Measurements from ENCODE around the gene BLTP3A. TPM values are rescaled to one million over a fixed set of nuclear protein-coding genes. Genes with fewer than 3 reads are reported as not detected.
"Not testable (repeated sequence)": the region's sequence is repeated elsewhere in the genome, so short reads cannot be mapped to it uniquely, and the experiment has no call there.

BLTP3A gene
- total RNA-seq, 1 donor from 2014 or later: 11.1 TPM

GRCh38 chr6:34788111-34788510 lies 3.8 kb upstream of the BLTP3A start:
- intact Hi-C loops (cut with micrococcal nuclease): no loop called here

GRCh38 chr6:34791164-34791700 lies 651 bp upstream of the BLTP3A start:
- intact Hi-C loops (cut with micrococcal nuclease): loop anchor here (1.0 to 5.0 kb wide), 6 partner anchors 34 to 399 kb away; partner anchors contain the start of genes NUDT3, SNRPC and TCP11

DNA sequence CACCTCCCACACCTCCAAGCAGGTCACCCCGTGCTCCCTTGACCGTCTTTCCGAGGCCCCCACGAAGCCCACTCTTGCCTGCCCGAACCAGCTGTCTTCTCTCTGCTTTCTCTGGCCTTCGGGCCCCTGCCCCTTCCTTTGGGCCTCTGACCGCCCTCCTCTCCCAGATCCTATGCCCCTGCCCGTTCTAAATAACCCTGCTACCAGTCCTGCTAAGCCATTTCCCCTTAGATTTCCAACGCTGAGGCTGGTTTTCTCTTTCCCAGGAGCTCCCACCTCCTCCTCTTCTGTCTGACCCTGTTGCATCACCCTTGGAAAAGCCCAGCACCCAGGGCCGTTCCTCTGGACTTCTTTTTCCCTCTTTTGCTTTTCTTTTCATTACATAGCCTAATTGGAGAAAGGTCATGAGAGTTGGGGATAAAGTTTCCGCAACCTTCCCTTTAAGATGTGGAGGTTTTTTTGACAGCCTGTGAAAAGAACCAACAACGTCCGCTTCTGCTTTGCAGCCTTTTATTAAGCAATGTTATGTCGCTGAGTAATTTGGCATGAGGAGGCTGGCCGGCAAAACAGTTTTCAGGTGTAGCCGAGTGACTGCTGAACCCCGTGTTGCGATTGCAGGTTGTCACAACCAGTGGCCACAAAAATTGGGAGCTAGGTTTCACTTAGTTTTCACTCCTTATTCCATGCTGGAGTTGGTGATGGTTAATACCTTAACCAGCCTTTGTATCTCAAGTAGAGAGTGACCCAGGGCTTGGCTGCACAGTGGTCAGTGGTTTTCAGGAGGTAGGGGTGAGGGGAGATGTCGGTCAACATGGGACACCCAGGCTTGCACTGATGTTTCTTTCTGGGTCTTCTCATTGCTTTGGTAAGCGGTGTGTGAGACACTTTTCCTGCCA lies 970 bp downstream of the BLTP3A start:
- intact Hi-C loops (cut with micrococcal nuclease): loop anchor here (1.0 to 5.0 kb wide), 6 partner anchors 95 to 401 kb away; partner anchors contain the start of genes ILRUN, NUDT3, TAF11 and TCP11

DNA sequence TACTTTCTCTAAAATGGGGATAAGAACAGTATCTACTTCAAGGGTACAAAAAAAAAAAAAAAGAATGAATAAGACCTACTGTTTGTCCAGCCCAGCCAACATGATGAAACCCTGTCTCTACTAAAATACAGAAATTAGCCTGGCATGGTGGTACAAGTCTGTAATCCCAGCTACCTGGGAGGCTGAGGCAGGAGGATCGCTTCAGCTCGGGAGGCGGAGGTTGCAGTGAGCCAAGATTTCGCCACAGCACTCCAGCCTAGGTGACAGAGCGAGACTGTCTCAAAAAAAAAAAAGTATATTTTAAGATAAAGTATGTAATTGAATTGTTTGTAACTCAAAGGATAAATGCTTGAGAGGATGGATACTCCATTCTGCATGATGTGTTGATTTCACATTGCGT lies 2.0 kb downstream of the BLTP3A start:
- intact Hi-C loops (cut with micrococcal nuclease): loop anchor here (2.0 to 5.0 kb wide), 4 partner anchors 97 to 402 kb away; partner anchors contain the start of genes ILRUN, NUDT3 and TCP11

GRCh38 chr6:34795836-34796425 lies 4.0 kb downstream of the BLTP3A start:
- intact Hi-C loops (cut with micrococcal nuclease): no loop called here

DNA sequence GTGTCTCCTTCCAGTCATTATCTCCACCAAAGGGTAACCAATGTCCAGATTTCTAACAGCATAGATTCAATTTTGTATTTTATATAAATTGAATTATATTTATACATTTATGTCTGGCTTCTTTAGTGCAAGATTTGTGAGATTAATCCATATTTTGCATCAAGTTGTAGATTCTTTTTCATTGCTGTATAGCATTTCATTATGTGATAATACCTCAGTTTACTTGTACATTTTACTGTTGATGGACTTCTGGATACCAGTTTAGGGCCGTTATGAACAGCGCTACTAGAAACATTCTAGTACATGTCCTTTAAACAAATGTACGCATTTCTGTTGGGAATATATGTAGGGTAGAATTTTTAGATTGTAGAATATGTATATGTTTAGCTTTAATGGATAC lies 6.2 kb downstream of the BLTP3A start:
- intact Hi-C loops (cut with micrococcal nuclease): no loop called here

DNA sequence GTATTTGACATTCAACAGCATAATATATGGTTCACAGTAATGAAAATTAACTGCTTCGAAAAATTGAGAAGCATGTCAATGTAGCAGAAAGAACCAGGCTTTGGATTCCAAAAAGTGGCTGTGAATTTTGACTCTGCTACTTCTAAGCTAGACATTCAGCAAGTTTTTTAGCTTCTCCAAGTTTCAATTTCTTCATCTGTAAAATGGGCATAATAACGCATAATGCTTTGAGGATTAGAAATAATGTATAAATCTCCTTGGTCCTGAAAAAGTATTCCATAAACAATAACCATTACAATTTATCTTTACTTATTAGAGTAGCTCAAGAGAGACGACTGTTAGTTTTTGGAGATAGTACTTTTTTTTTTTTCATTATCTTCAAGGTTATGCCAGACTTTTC lies 7.7 kb downstream of the BLTP3A start:
- intact Hi-C loops (cut with micrococcal nuclease): no loop called here

- intact Hi-C loops (cut with micrococcal nuclease): no loop called here
These were observed 12.7 kb downstream of the BLTP3A start for GRCh38 chr6:34804543-34804942.

DNA sequence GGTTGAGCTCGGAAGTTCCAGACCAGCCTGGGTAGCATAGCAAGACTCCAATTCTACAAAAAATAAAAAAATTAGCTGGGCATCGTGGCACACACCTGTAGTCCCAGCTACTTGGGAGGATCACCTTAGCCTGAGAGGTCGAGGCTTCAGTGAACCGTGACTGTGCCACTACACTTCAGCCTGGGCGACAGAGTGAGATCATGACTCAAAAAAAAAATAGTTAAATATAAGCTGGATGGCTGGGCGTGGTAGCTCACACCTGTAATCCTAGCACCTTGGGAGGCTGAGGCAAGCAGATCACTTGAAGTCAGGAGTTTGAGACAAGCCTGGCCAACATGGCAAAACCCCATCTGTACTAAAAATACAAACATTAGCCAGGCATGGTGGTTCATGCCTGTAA lies 13.2 kb downstream of the BLTP3A start:
- intact Hi-C loops (cut with micrococcal nuclease): not testable (repeated sequence)

- intact Hi-C loops (cut with micrococcal nuclease): no loop called here
These were observed 15.0 kb downstream of the BLTP3A start for GRCh38 chr6:34806738-34807453.

DNA sequence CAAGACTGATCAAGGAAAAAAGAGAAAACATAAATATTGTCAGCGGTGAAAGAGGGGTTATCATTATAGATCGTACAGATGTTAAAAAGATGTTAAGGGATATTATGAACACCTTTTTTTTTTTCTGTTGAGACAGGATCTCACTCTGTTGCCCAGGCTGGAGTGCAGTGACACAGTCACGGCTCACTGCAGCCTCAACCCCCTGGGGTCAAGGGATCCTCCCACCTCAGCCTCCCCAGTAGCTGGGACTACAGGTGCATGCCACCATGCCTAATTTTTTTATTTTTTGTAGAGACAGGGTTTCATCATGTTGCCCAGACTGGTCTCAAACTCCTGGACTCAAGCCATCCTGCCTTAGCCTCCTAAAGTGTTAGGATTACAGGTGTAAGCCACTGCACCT lies 16.6 kb downstream of the BLTP3A start:
- intact Hi-C loops (cut with micrococcal nuclease): not testable (repeated sequence)

GRCh38 chr6:34809419-34809818 lies 17.5 kb downstream of the BLTP3A start:
- intact Hi-C loops (cut with micrococcal nuclease): not testable (repeated sequence)

- intact Hi-C loops (cut with micrococcal nuclease): no loop called here
These were observed 18.4 kb downstream of the BLTP3A start for GRCh38 chr6:34810017-34810882.

DNA sequence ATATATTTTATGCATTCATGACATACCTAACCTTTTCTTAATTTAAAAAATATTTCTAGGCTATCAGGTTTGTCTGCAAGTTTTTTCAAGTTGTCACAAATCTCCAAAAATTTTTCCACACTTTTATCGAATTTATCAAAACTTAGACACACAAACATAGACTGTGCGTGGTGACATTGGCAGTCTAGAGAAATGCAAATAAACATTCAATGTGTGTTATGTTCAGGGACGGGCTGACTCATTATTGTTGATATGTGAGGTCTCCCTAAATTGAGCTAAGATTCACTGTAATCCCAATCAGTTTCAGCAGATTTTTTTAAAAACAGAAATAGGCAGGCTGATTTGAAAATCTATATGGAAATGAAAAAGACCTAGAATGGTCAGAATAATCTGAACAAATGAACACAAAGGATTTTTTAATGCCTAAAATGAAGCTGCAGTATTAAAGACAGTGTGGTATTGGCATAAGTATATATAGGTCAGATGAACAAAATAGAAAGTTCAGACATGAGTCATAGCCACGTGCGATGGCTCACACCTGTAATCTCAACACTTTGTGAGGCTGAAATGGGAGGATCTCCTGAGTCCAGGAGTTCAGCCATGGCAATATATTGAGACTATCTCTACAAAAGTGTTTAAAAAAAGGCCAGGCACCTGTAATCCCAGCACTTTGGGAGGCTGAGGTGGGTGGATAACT lies 19.2 kb downstream of the BLTP3A start:
- intact Hi-C loops (cut with micrococcal nuclease): no loop called here

- intact Hi-C loops (cut with micrococcal nuclease): no loop called here
These were observed 21.3 kb downstream of the BLTP3A start for GRCh38 chr6:34813028-34813713.

DNA sequence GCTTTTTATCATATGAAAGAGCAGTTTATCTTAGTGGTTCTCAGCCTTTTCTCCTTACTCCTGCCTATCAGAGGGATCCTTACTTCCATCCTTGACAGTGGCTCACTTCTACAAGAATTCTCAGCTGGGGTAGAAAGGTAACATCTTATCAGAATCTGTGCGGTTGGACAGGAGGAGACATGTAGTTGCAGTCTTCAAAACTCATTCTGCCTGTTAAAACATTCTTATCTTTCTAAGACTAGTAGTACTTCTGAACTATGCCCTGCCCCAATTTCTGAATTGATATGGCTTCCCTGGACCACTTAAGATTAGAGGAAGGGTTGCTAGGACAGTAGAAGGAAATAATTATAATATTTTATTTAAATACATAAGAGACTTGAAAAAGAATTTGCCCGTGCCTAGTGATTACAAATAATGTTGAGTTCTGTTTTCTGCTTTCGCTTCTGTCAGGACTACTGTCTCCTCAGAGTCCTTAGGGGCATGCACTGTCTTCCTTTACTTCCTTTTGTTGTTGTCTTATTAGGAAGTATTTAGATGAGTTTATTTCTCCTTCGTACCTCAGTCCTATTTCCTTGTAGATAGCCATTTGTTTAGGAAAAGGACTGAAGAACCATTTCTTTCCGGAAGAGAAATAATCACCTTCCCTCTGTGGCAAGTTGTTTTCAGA lies 24.9 kb downstream of the BLTP3A start:
- intact Hi-C loops (cut with micrococcal nuclease): no loop called here

- intact Hi-C loops (cut with micrococcal nuclease): no loop called here
These were observed 25.6 kb downstream of the BLTP3A start for GRCh38 chr6:34817446-34817845.

DNA sequence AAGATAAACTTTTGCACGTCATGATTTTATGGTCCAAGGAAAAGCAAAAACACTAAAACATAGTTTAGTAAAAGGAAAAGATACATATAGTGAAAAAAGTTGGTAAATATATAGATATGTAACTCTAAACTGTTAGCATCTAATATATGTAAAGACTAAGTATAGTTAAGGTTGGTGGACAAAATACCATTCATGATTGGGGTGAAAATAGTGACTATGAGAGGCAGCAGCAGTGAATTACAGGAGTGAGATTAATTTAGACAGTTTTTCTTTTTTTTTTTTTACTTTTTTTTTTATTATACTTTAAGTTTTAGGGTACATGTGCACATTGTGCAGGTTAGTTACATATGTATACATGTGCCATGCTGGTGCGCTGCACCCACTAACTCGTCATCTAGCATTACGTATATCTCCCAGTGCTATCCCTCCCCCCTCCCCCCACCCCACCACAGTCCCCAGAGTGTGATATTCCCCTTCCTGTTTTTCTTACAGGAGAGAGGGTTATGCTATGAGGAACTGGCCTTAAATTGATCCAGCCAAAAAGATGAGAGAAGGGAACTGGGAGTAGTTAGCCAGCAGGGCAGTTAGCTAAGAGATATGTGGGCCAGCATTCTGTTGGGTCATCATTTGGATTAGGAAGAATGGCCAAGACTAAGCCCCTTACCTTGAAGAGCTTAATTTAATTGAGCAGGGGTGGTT lies 27.1 kb downstream of the BLTP3A start:
- intact Hi-C loops (cut with micrococcal nuclease): not testable (repeated sequence)

Measured in T-helper 1 cell treated with Interleukin-12 subunit alpha and Interleukin-12 subunit beta and Interleukin-4 antibody, amounts not matched to agents 30 ng/mL and 1 ng/mL, for 36 hours (primary cell).